GM18870 (cell line): ENCODE measurements around the gene LSM10.

Experiments used
- ATAC-seq: cut with Tn5 transposase; IDR thresholded peaks from one replicate; pipeline ENCODE4 v1.9.1; 2021; ENCODE audit warnings: moderate library complexity; ENCODE audit not compliant: unreplicated experiment

LSM10 gene

GRCh38 chr1:36354486-36354885 is 43.2 kb downstream of the LSM10 start:
- no peak for ATAC-seq

- ATAC-seq: no peak
Measured at GRCh38 chr1:36352910-36353878, 44.5 kb downstream of the LSM10 start.

DNA sequence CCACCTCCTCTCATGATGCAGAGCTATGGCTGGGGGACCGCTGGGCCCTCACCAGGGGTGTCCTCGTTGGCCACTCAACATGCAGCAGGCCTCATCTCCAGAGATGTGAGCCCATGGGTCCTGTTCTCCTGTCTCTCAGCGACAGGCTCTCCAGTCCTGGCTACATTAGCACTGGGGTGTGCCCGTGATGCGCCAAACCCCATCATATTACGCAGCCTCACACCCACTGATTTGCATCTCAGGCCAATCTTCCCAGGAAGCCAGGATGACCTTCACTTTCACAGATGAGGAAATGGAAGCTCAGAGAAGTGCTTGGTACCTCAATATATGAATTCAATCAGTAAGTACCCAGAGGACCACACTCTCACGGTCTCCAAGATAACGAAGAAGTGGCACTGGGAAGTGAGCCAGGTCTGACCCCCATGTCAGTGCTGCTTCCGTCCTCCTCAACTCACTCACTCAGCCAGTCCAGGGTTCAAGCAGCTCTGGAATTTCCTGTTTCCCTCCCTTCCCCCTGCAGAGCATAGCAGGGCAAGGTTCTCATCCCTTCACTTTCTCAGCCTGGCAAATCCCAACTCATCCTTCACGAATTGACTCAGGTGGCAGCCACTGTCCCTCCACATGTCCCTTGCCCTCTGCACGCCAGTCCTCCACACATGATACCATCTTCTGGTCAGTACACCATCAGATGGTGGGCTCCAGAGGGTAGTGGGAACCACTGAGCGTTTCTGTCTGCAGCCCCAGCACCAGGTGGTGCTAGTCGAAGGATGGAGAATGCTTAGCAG is 45.4 kb downstream of the LSM10 start:
- ATAC-seq: no peak

GRCh38 chr1:36351227-36351977 is 46.3 kb downstream of the LSM10 start:
- ATAC-seq: no peak

DNA sequence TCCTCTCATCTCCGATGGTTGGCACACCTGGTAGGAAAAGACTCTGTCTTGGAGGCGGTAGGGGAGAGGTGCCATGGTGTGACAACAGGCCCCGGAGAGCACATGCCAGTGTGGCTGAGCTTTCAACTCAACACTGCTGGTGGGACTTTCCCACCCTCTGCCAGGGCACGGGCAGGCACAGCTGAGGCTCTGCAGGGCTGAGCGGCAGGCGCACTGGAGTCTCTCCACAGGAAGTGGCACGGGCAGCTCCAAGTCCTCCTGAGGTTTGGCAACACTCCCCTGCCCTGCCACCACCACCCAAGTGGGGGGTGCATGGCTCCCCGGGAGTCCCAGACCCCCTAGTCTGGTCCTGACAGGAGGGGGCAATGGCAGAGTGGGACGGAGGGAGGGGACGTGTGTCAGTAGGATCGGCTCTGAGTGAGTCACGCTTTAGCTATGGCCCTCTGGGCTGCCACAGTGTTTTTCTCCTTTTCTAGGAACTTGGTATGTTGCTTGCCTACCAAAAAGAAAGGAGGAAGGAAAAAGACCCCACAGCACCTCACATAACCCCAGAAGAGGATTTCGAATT is 47.0 kb downstream of the LSM10 start:
- no peak for ATAC-seq

GRCh38 chr1:36349839-36350238 is 47.9 kb downstream of the LSM10 start:
- no peak for ATAC-seq

DNA sequence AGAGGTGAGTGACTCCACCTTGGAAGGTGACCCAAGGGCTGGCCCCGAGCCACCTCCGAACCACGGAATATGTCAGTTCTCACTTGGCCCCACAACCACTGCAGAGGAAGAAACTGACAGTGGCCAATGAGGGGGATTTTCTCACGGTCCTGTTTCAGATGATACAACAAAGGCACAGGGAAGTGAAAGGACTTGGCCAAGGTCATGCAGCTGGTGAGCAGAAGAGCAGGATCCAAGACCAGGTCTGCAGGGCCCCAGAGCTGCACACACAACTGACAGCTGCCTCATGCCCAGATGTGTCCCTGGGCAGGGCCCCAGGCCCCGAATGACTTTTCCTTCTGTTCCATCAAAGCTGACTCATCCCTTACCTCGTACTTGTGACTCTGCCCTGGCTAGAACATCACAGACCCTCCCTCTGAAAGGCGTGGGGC is 48.5 kb downstream of the LSM10 start:
- ATAC-seq: peak; percentile 64

- ATAC-seq: no peak
Measured at GRCh38 chr1:36346741-36347370, 50.9 kb downstream of the LSM10 start.

GRCh38 chr1:36345353-36345752 is 52.4 kb downstream of the LSM10 start:
- ATAC-seq: no peak

DNA sequence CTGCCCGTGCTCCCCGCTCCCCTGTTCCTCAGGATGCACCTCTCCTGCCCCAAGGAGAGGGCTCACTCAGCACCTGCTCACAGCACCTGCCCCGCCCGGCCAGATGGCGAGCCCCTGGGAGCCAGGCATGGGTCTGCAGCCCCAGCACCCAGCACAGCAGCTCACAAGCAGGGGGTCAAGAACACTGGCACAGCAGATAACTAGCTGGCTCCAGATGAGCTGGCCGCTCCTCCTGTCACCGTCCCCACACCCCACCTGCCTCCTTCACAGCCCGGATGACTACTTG is 53.4 kb downstream of the LSM10 start:
- ATAC-seq: no peak

GRCh38 chr1:36343651-36344394 is 53.9 kb downstream of the LSM10 start:
- ATAC-seq: no peak
